HG02840 (cell line): ENCODE results near the gene TMEM69.
"Not testable (repeated sequence)": the region's sequence is repeated elsewhere in the genome, so short reads cannot be mapped to it uniquely, and the experiment has no call there.

Source experiments
- ATAC-seq: cut with Tn5 transposase; IDR thresholded peaks from one replicate; pipeline ENCODE4 v1.9.1; 2021; ENCODE audit warnings: mild to moderate bottlenecking, moderate library complexity, moderate number of reproducible peaks; ENCODE audit not compliant: unreplicated experiment, low FRiP score

The TMEM69 gene

GRCh38 chr1:45730075-45730779 lies 42.2 kb downstream of the TMEM69 start:
- ATAC-seq: no peak

GRCh38 chr1:45730780-45731319 lies 42.9 kb downstream of the TMEM69 start:
- no peak for ATAC-seq

- ATAC-seq: no peak
These were observed 51.2 kb downstream of the TMEM69 start for GRCh38 chr1:45739137-45739536.

DNA sequence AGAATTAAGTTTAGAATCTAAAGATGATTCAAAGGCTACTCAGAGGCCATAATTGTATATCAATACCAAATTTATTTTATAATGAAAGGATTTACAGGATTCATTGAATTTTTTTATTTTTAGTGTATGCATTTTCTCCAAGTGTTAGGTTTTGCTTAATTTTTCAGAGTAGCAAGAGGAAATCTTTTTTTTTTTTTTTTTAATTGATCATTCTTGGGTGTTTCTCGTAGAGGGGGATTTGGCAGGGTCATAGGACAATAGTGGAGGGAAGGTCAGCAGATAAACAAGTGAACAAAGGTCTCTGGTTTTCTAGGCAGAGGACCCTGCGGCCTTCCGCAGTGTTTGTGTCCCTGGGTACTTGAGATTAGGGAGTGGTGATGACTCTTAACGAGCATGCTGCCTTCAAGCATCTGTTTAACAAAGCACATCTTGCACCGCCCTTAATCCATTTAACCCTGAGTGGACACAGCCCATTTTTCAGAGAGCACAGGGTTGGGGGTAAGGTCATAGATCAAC lies 51.7 kb downstream of the TMEM69 start:
- not testable (repeated sequence) for ATAC-seq
